Natural killer cell treated with Interleukin-12 subunit alpha and Interleukin-12 subunit beta and Interleukin-15 and Interleukin-18, amount 100 ng/mL, for 72 hours (primary cell): ENCODE data around the gene SCN8A. TPM values are rescaled to one million over a fixed set of nuclear protein-coding genes. Genes with fewer than 3 reads are reported as not detected.
"Not testable (repeated sequence)": the region's sequence is repeated elsewhere in the genome, so short reads cannot be mapped to it uniquely, and the experiment has no call there.

Experiments used
- ATAC-seq, 2 donors: fragments of 150-1000 bp; cut with Tn5 transposase in 1 of 2; sonication (Bioruptor Pico), chemical (Tn5 transposase) in 1 of 2; 2 replicates each; pipeline ENCODE4 v1.10.0; 2021
- DNase-seq: peaks from one replicate; pipeline ENCODE4 v3.0.0; 2022; ENCODE audit warnings: low spot score
- H3K27ac Mint-ChIP-seq, 2 donors: 1 replicate in 1 of 2; 2 replicates in 1 of 2; pipeline ENCODE4 v1.8.0; 2022; ENCODE audit warnings: mixed read lengths in 2 of 2, mild to moderate bottlenecking in 1 of 2, moderate library complexity in 1 of 2
- H3K27me3 Mint-ChIP-seq, 2 donors: 1 replicate in 1 of 2; 2 replicates in 1 of 2; pipeline ENCODE4 v1.8.0; 2022; ENCODE audit warnings: mixed read lengths in 2 of 2
- H3K36me3 Mint-ChIP-seq: one replicate; pipeline ENCODE4 v1.8.0; 2022; ENCODE audit warnings: mixed read lengths
- H3K4me1 Mint-ChIP-seq, 2 donors: 1 replicate in 1 of 2; 2 replicates in 1 of 2; pipeline ENCODE4 v1.8.0; 2022; ENCODE audit warnings: low read depth in 2 of 2, mixed read lengths in 2 of 2, mild to moderate bottlenecking in 1 of 2
- H3K4me3 Mint-ChIP-seq: one replicate; pipeline ENCODE4 v1.8.0; 2022; ENCODE audit warnings: mixed read lengths
- H3K9me3 Mint-ChIP-seq: 2 replicates; pipeline ENCODE4 v1.8.0; 2022; ENCODE audit warnings: mixed read lengths
- total RNA-seq, 2 donors: library from RNA; stranded (reverse); gene quantifications; one replicate each; pipeline ENCODE4 v1.2.3, GENCODE V29; 2022

SCN8A gene
- 1 to 10 TPM in 1 of 2 donors, under 1 TPM in 1; 0.50 to 1.5 TPM for total RNA-seq

- H3K4me3 Mint-ChIP-seq: peak within 1 kb of the TSS; percentile 91
- peaks cover 34 to 55% of the 10 kb centered on the region in 2 donors for H3K27me3 Mint-ChIP-seq
- ATAC-seq (peak; percentile 81 to 87), DNase-seq (peak; percentile 72)
- H3K9me3 Mint-ChIP-seq: no peaks in the 10 kb centered on the region
- H3K36me3 Mint-ChIP-seq: no peaks in the 10 kb centered on the region
- H3K27ac Mint-ChIP-seq: peak within 1 kb of the TSS; percentile 24 to 75
- H3K4me1 Mint-ChIP-seq: peaks cover 11 to 17% of the 10 kb centered on the region in 2 donors
Measured at GRCh38 chr12:51591016-51591901, at the start of gene SCN8A. Gene SCN8A, plus strand, starts transcription at chr12:51591233. Its CDS starts 71,585 bp downstream, at chr12:51662818.

GRCh38 chr12:51546097-51546496 is 44.9 kb upstream of the SCN8A start:
- H3K9me3 Mint-ChIP-seq: no peaks in the 10 kb centered on the region
- DNase-seq (no peak), ATAC-seq (no peak)
- H3K27ac Mint-ChIP-seq: no peak overlapping the region
- peaks cover 25 to 37% of the 10 kb centered on the region in 2 donors for H3K27me3 Mint-ChIP-seq
- H3K36me3 Mint-ChIP-seq: no peaks in the 10 kb centered on the region
- H3K4me1 Mint-ChIP-seq: no peaks in the 10 kb centered on the region
- H3K4me3 Mint-ChIP-seq: no peak overlapping the region

- Mint-ChIP-seq H3K27ac (no peak overlapping the region), H3K4me1 (no peaks in the 10 kb centered on the region), H3K9me3 (no peaks in the 10 kb centered on the region), H3K36me3 (no peaks in the 10 kb centered on the region), H3K4me3 (no peak overlapping the region), H3K27me3 (peaks cover 27 to 46% of the 10 kb centered on the region in 2 donors)
- no peak for ATAC-seq
- no peak for DNase-seq
Measured at GRCh38 chr12:51547606-51548005, 43.4 kb upstream of the SCN8A start.

GRCh38 chr12:51548241-51548640 is 42.8 kb upstream of the SCN8A start:
- Mint-ChIP-seq H3K27ac (no peak overlapping the region), H3K9me3 (no peaks in the 10 kb centered on the region), H3K27me3 (peaks cover 30 to 49% of the 10 kb centered on the region in 2 donors), H3K36me3 (no peaks in the 10 kb centered on the region), H3K4me1 (no peaks in the 10 kb centered on the region), H3K4me3 (no peak overlapping the region)
- no peak for ATAC-seq
- DNase-seq: no peak

- no peak for ATAC-seq
- Mint-ChIP-seq H3K4me3 (no peak overlapping the region), H3K4me1 (no peaks in the 10 kb centered on the region), H3K36me3 (no peaks in the 10 kb centered on the region), H3K27ac (no peak overlapping the region), H3K27me3 (peaks cover 37 to 55% of the 10 kb centered on the region in 2 donors), H3K9me3 (no peaks in the 10 kb centered on the region)
- DNase-seq: no peak
Measured at GRCh38 chr12:51549637-51550036, 41.4 kb upstream of the SCN8A start.

GRCh38 chr12:51568271-51569032 is 22.6 kb upstream of the SCN8A start:
- H3K9me3 Mint-ChIP-seq, H3K4me3 Mint-ChIP-seq, H3K36me3 Mint-ChIP-seq, H3K4me1 Mint-ChIP-seq, ATAC-seq, DNase-seq, H3K27ac Mint-ChIP-seq: not testable (repeated sequence)
- H3K27me3 Mint-ChIP-seq: peaks cover 9 to 16% of the 10 kb centered on the region in 2 donors

- no peak for DNase-seq
- H3K9me3 Mint-ChIP-seq: no peaks in the 10 kb centered on the region
- H3K27me3 Mint-ChIP-seq: peaks cover 23 to 42% of the 10 kb centered on the region in 2 donors
- ATAC-seq: no peak
- no peak overlapping the region for H3K27ac Mint-ChIP-seq
- H3K4me1 Mint-ChIP-seq: no peaks in the 10 kb centered on the region
- no peak overlapping the region for H3K4me3 Mint-ChIP-seq
- peaks cover 5% of the 10 kb centered on the region for H3K36me3 Mint-ChIP-seq
Measured at GRCh38 chr12:51579321-51579850, 11.6 kb upstream of the SCN8A start.

GRCh38 chr12:51589060-51589459 is 2.0 kb upstream of the SCN8A start:
- ATAC-seq: no peak
- Mint-ChIP-seq H3K27ac (no peak overlapping the region), H3K4me3 (no peak overlapping the region)

GRCh38 chr12:51589557-51590176 is 1.4 kb upstream of the SCN8A start:
- Mint-ChIP-seq H3K27me3 (peaks cover 37 to 52% of the 10 kb centered on the region in 2 donors), H3K9me3 (no peaks in the 10 kb centered on the region), H3K4me3 (peak overlapping the region; percentile 91), H3K4me1 (peaks cover 11 to 17% of the 10 kb centered on the region in 2 donors), H3K36me3 (no peaks in the 10 kb centered on the region), H3K27ac (peak overlapping the region; percentile 24 to 75)
- no peak for DNase-seq
- ATAC-seq: no peak

More at GRCh38 chr12:51589060-51589459, 2.0 kb upstream of the SCN8A start:
- Mint-ChIP-seq H3K4me1 (peaks cover 11 to 17% of the 10 kb centered on the region in 2 donors), H3K27me3 (peaks cover 37 to 57% of the 10 kb centered on the region in 2 donors), H3K36me3 (no peaks in the 10 kb centered on the region), H3K9me3 (no peaks in the 10 kb centered on the region)
- no peak for DNase-seq

- Mint-ChIP-seq H3K27me3 (peaks cover 38 to 56% of the 10 kb centered on the region in 2 donors), H3K27ac (peak overlapping the region; percentile 24 to 75), H3K4me3 (peak overlapping the region; percentile 91), H3K36me3 (no peaks in the 10 kb centered on the region), H3K4me1 (peaks cover 11 to 17% of the 10 kb centered on the region in 2 donors), H3K9me3 (no peaks in the 10 kb centered on the region)
- DNase-seq (peak; percentile 85), ATAC-seq (peak; percentile 93)
Measured at GRCh38 chr12:51590347-51591015, 552 bp upstream of the SCN8A start.

- Mint-ChIP-seq H3K27me3 (peaks cover 42 to 62% of the 10 kb centered on the region in 2 donors), H3K4me1 (peaks cover 11 to 17% of the 10 kb centered on the region in 2 donors)
- ATAC-seq: no peak
Measured at GRCh38 chr12:51592034-51592705, 1.1 kb downstream of the SCN8A start.

GRCh38 chr12:51593021-51593420 is 2.0 kb downstream of the SCN8A start:
- DNase-seq (no peak), ATAC-seq (no peak)
- no peak overlapping the region for H3K27ac Mint-ChIP-seq
- H3K4me3 Mint-ChIP-seq: no peak overlapping the region
- H3K27me3 Mint-ChIP-seq: peaks cover 44 to 65% of the 10 kb centered on the region in 2 donors
- no peaks in the 10 kb centered on the region for H3K36me3 Mint-ChIP-seq
- H3K9me3 Mint-ChIP-seq: no peaks in the 10 kb centered on the region
- H3K4me1 Mint-ChIP-seq: peaks cover 11 to 17% of the 10 kb centered on the region in 2 donors

More at GRCh38 chr12:51592034-51592705, 1.1 kb downstream of the SCN8A start:
- Mint-ChIP-seq H3K27ac (no peak overlapping the region), H3K9me3 (no peaks in the 10 kb centered on the region), H3K4me3 (peak overlapping the region; percentile 77), H3K36me3 (no peaks in the 10 kb centered on the region)
- DNase-seq: no peak
